ENCODE data around the gene TUBE1.

GRCh38 chr6:112049026-112049799, 38.1 kb downstream of the TUBE1 start:
- TF ChIP-seq POLR2A (IDR thresholded peaks at IDR 0.05; ENCODE audit: low read length) (no peak), GATA1 (IDR thresholded peaks at IDR 0.05; ENCODE audit: low read depth, low read length) (no peak)

Measured in erythroblast (primary cell).